PFSK-1 (cell line): ENCODE data around the gene RAD51B.

Source experiments
- FOXP2 ChIP-seq: optimal IDR thresholded peaks from 2 replicates; pipeline ENCODE3; 2011; ENCODE audit warnings: borderline replicate concordance, control low read depth, inconsistent platforms; ENCODE audit not compliant: insufficient read depth; ENCODE audit errors: extremely low read length, extremely low read depth
- POLR2AphosphoS5 ChIP-seq: IDR thresholded peaks from 2 replicates; pipeline ENCODE4 v1.6.1; 2012; ENCODE audit warnings: low read depth, mild to moderate bottlenecking, control low read depth, low read length, moderate library complexity
- SIN3A ChIP-seq: IDR thresholded peaks from 2 replicates; pipeline ENCODE4 v1.6.1; 2012; ENCODE audit warnings: mild to moderate bottlenecking, low read length, moderate library complexity, borderline replicate concordance; ENCODE audit not compliant: insufficient read depth
- TAF1 ChIP-seq: IDR thresholded peaks from 2 replicates; pipeline ENCODE4 v1.6.1; 2012; ENCODE audit warnings: low read length, control low read depth, borderline replicate concordance; ENCODE audit not compliant: insufficient read depth
- TF ChIP-seq, protein P1 (sequence below), 2 experiments: IDR thresholded peaks; 2 replicates each; pipeline versions ENCODE4 v1.6.1 to v1.8.0; 2011 to 2012; ENCODE audit warnings: low read depth in 2 of 2, low read length in 2 of 2, control low read depth in 1 of 2, inconsistent platforms in 1 of 2, mild to moderate bottlenecking in 1 of 2, moderate library complexity in 1 of 2; ENCODE audit not compliant: insufficient read depth in 1 of 2

The RAD51B gene

DNA sequence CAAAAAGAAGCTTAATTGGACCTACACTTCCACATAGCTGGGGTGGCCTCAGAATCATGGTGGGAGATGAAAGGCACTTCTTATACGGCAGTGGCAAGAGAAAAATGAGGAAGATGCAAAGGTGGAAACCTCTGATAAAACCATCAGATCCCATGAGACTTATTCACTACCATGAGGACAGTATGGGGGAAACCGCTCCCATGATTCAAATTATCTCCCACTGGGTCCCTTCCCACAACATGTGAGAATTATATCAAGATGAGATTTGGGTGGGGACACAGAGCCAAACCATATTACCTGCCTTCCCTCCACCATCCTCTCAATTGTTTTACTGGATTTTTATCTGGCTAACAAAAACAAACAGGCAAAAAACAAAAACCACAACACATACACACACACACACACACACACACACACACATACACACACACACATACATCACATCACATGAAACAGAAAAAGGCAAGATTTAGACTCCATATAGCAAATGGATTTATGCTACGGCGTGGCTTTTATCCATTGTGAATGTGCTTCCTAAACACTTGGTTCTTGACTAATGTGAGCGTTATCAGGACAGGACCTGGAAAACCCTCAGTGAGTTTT lies 906.6 kb downstream of the RAD51B start:
- no peak for TF ChIP-seq SIN3A

DNA sequence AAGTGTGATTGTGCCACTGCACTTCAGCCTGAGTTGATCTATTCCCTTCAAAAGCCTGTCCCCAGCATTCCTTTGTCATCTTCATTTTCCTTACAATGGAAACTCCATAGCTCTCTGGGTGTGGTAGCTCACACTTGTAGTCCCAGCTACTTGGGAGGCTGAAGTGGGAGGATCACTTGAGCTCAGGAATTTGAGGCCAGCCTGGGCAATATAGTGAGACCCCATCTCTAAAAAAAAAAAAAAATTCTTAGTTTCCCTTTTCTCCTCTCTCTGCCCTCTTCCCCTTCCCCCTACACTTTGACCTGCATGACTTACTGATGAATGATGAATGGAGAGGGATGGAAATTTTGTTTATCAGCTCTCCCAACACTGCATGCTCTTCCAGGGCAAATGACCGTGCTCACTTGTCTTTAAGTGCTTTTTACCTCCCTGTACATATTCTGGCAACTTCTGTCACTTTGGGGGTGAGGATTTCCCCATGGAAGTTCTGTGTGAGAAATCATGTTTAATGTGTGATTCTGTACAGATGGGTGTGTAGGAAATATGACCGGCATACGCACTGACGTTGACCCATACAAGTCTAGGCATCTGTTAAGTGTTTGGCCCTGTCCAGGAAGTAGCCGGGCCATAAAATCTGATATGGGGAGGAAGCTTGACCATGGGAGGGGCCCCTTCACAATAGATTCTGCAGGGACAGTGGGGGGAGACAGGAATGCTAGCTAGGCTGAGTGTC lies 907.9 kb downstream of the RAD51B start:
- TF ChIP-seq FOXP2 = no peak
- TF ChIP-seq, protein P1, sequence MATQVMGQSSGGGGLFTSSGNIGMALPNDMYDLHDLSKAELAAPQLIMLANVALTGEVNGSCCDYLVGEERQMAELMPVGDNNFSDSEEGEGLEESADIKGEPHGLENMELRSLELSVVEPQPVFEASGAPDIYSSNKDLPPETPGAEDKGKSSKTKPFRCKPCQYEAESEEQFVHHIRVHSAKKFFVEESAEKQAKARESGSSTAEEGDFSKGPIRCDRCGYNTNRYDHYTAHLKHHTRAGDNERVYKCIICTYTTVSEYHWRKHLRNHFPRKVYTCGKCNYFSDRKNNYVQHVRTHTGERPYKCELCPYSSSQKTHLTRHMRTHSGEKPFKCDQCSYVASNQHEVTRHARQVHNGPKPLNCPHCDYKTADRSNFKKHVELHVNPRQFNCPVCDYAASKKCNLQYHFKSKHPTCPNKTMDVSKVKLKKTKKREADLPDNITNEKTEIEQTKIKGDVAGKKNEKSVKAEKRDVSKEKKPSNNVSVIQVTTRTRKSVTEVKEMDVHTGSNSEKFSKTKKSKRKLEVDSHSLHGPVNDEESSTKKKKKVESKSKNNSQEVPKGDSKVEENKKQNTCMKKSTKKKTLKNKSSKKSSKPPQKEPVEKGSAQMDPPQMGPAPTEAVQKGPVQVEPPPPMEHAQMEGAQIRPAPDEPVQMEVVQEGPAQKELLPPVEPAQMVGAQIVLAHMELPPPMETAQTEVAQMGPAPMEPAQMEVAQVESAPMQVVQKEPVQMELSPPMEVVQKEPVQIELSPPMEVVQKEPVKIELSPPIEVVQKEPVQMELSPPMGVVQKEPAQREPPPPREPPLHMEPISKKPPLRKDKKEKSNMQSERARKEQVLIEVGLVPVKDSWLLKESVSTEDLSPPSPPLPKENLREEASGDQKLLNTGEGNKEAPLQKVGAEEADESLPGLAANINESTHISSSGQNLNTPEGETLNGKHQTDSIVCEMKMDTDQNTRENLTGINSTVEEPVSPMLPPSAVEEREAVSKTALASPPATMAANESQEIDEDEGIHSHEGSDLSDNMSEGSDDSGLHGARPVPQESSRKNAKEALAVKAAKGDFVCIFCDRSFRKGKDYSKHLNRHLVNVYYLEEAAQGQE (IDR thresholded peaks at IDR 0.05; ENCODE audit: insufficient read depth in 1 of 2, low read depth in 2 of 2, low read length in 2 of 2) = no peak
- TF ChIP-seq SIN3A = no peak
- TF ChIP-seq TAF1 = no peak
- TF ChIP-seq POLR2AphosphoS5 = no peak

DNA sequence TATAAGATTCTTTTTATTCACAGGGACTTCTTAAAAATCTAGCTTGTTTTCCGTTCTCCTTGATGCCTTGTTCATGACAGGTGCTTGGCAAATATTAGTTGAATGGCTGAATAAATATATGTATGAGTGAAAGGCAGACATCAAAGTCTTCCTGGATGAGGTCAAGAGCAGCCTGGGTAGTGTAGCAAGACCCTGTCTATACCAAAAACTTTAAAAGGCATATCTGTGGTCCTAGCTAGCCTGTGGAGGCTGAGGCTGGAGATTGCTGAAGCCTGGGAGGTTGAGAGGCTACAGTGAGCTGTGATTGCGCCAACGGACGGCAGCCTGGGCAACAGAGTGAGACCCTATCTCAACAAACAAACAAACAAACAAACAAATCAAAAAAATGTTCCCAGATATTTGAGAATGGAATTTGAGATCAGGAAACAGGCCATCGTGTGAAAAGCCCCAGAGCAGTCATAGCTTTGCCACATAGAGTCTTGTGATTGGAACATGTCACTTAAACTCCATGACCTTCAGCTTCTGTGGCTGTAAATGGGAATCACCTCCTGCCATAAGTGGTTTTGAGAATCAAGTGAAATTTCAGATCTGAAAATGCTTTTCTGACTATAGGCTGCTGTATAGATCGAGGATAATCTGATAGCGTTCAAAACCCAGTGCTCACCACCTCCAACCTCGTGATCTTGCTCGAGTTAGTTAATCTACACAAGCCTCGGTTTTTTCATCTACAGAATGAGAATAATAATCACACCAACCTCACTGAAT lies 908.9 kb downstream of the RAD51B start:
- TF ChIP-seq, protein P1 (IDR thresholded peaks at IDR 0.05; ENCODE audit: insufficient read depth in 1 of 2, low read depth in 2 of 2, low read length in 2 of 2) = no peak
- no peak for TF ChIP-seq FOXP2
- TF ChIP-seq POLR2AphosphoS5 = no peak
- TF ChIP-seq TAF1 = no peak
- TF ChIP-seq SIN3A = no peak

DNA sequence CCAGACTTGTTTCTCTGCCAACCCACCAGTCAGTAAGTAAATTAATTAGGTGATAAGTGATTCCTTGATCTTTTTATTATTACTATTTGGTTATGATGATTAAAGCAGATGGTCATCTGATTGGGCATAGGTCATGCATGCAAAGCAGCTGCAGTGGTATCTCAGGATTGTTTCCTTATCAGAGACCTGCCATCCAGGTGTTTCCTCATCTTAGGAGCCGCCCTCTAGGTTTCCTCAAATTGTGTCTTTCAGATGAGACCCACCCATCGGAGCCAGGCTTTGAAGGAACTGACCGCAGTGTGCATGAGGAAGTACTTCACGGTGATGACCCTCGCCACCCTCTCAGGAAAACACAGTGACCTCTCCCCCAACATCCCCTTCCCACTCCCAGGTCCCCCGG lies 910.0 kb downstream of the RAD51B start:
- TF ChIP-seq, protein P1 (IDR thresholded peaks at IDR 0.05; ENCODE audit: insufficient read depth in 1 of 2, low read depth in 2 of 2, low read length in 2 of 2) = no peak
- no peak for TF ChIP-seq POLR2AphosphoS5

DNA sequence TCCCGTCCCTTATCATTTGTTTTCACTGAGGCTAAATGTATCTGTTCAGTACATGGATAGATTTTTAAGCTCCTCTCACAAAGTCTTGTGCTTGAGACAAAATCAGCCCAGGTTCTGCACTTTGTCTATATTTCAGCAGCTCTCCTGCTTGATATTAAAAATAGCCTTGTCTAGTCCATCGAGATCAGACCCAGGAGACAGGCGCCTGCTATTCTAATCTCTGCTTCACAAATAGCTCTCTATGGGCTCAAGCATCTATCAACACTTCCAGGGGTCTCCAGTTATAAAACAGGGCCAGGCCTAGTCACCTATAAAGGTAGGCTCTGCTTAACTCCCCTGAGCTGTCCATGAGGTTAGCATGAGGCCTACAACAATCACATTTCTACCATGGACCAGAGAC lies 910.8 kb downstream of the RAD51B start:
- TF ChIP-seq FOXP2 (no peak), SIN3A (no peak), POLR2AphosphoS5 (no peak), TAF1 (no peak)
- TF ChIP-seq, protein P1 (IDR thresholded peaks at IDR 0.05; ENCODE audit: insufficient read depth in 1 of 2, low read depth in 2 of 2, low read length in 2 of 2) = no peak
